ENCODE measurements around the gene CEP170B.
"Not testable (repeated sequence)": the region's sequence is repeated elsewhere in the genome, so short reads cannot be mapped to it uniquely, and the experiment has no call there.

CEP170B gene

GRCh38 chr14:104879201-104879982, 14.3 kb downstream of the CEP170B start:
- DNase-seq (ENCODE audit: low read depth in 2 of 2) = no peak

GRCh38 chr14:104879983-104880565, 15.0 kb downstream of the CEP170B start:
- DNase-seq (ENCODE audit: low read depth in 2 of 2) = no peak

DNA sequence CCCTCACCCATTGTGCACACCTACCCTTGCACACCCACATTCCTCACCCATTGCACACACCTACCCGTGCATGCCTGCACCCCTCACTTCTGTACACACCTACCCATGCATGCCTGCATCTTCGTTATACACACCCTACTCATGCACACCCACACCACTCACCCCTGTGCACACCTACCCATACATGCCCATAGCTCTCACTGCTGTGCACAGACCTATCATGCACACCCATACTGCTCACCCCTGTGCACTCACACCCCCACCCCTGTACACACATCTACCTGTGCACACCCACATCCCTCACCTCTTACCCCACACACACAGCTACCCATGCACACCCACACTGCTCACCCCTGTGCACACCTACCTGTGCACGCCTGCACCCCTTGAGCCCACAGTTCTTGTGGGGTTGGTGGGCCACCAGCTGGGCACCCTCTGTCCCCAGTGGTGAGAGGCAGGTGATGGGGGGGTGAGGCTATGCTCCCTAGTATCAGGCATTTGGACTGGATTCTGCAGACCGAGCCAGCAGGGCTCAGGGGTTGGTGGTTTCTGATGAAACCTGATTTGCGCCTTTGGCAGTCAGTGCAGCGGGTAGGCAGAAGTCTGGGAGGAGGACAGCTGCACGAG, 15.6 kb downstream of the CEP170B start:
- no peak for DNase-seq (ENCODE audit: low read depth in 2 of 2)

DNA sequence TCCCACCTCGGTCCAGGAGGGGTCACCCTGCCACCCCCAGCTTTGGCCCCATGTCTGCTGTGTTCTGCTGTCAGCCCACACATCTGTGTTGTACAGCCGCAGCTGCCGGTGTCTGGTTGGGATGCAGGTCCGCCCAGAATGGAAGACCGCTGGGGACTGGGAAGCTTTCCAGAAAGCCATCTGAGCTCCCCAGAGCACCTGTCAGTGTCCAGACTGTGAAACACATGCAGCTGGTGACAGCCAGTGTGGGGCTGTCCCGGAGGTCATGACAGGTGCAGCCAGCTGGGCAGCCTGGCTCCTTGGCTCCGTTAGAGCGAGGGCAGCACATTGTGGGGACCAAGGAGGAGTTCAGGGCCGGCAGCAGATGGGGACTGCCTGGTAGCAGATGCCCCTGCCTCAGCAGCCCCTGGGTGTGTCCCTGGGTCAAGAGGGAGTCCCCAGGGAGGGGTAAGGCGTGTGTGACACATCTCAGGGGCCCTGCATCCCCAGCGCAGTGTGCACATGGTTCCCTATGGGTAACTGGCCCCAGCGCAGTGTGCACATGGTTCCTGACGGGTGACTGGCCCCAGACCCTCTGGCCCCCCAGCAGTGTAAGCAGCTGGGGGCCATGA, 16.4 kb downstream of the CEP170B start:
- no peak for DNase-seq (ENCODE audit: low read depth in 2 of 2)

DNA sequence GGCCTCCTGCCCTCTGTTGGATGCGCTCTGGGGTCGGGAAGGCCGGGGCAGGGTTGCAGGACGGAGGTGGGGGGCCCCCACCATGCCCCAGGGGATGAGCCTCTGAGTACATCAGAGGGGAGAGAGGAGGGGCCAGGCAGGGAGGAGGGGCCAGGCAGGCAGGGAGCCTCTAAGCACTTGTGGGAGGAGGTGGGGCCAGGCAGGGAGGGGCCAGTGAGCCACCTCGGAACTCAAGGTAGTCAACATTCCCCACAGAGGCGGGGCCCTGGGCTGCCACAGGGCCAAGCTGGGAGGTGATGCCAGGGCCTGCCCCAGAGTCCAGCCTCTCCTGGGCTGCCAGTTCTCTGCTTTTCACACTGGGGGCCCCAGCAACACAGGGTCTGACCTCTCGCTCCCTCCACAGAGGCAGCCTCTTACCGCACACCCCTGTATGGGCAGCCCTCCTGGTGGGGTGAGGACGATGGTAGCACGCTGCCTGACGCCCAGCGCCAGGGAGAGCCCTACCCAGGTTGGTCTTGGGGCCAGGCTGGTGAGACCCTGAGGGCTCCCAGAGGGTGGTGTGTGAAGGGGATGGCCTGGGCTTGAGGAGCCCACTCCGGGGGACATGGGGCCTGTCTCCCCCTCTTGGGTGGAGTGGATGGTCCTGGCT, 17.4 kb downstream of the CEP170B start:
- no peak for DNase-seq (ENCODE audit: low read depth in 2 of 2)

DNA sequence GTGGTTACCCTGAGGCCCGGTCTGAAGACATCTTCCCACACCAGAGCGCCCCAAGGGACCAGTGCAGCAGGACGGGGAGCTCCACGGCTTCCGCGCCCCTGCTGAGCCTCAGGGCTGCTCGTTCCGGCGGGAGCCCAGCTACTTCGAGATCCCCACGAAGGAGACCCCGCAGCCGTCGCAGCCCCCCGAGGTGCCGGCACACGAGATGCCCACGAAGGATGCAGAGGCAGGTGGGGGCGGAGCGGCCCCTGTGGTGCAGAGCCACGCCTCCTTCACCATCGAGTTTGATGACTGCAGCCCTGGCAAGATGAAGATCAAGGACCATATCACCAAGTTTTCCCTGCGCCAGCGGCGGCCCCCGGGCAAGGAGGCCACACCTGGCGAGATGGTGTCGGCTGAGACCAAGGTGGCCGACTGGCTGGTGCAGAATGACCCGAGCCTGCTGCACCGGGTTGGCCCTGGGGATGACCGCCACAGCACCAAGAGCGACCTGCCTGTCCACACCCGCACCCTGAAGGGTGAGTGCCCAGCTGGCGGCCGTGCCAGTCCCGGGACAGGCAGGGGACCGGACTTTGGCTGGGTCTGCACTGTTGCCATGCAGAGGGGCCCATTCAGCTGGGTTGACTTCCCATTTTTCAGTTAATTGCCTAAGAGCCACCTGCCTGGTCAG, 18.1 kb downstream of the CEP170B start:
- DNase-seq (ENCODE audit: low read depth in 2 of 2) = no peak

DNA sequence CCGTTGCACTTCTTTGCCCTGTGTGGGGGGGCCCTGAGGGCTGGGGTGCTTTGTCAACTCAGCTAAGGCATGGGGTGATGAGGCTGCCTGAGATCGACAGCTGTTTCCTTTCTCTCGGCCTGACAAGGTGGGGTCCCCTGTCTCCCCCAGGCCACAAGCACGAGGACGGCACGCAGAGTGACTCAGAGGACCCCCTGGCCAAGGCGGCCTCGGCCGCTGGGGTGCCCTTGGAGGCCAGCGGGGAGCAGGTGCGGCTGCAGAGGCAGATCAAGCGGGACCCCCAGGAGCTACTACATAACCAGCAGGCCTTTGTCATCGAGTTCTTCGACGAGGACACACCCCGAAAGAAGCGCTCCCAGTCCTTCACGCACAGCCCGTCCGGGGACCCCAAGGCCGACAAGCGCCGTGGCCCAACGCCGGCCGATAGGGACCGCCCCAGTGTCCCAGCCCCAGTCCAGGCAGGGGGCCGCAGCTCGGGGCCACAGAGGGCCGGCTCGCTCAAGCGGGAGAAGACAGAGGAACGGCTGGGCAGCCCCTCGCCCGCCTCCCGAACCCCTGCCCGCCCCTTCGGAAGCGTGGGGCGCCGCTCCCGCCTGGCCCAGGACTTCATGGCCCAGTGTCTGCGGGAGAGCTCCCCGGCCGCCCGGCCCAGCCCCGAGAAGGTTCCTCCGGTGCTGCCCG, 18.8 kb downstream of the CEP170B start:
- no peak for DNase-seq (ENCODE audit: low read depth in 2 of 2)

DNA sequence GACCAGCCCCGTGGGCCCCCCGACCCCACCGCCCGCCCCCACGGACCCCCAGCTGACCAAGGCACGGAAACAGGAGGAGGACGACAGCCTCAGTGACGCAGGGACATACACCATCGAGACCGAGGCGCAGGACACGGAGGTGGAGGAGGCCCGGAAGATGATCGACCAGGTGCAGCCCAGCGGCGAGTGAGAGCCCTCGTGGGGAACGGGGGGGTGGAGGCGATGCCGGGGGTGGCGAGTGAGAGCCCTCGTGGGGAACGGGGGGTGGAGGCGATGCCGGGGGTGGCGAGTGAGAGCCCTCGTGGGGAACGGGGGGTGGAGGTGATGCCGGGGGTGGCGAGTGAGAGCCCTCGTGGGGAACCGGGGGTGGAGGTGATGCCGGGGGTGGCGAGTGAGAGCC, 19.3 kb downstream of the CEP170B start:
- not testable (repeated sequence) for DNase-seq (ENCODE audit: low read depth in 2 of 2)

GRCh38 chr14:104885031-104885972, 20.2 kb downstream of the CEP170B start:
- no peak for DNase-seq (ENCODE audit: low read depth in 2 of 2)

GRCh38 chr14:104885973-104886689, 21.1 kb downstream of the CEP170B start:
- no peak for DNase-seq (ENCODE audit: low read depth in 2 of 2)

- DNase-seq (ENCODE audit: low read depth in 2 of 2) = no peak
Observed at GRCh38 chr14:104886690-104887622, 21.9 kb downstream of the CEP170B start.

DNA sequence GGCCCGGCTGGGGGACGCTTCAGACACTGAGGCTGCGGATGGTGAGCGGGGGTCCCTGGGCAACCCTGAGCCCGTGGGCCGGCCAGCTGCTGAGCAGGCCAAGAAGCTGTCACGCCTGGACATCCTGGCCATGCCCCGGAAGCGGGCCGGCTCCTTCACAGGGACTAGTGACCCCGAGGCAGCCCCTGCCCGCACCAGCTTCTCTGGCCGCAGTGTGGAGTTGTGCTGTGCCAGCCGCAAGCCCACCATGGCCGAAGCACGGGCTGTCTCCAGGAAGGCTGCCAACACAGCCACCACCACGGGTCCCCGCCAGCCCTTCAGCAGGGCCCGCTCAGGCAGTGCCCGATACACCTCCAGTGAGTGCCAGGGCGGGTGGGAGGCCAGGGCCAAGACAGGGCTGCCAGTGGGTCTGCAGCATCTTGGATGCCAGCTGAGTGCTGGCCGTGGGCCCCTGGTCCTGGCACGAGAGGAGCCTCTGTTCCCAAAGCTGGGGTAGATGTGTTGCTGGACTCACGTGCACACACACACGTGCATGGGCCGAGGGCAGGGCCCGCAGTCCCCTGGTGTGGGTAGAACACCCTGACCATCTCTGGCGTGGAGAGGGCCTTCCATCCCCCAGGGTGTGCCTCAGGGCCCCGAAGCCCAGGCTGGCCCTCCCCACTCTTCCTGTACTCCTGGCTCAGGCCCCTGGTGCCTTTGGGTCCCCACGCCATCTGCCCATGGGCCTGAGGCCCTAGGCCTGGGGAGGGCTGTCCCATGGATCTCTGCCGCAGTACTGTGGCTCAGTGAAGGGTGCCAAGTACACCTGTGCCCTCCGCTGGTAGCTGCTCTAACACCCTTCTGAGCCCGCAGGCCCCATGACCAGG, 22.8 kb downstream of the CEP170B start:
- no peak for DNase-seq (ENCODE audit: low read depth in 2 of 2)

DNA sequence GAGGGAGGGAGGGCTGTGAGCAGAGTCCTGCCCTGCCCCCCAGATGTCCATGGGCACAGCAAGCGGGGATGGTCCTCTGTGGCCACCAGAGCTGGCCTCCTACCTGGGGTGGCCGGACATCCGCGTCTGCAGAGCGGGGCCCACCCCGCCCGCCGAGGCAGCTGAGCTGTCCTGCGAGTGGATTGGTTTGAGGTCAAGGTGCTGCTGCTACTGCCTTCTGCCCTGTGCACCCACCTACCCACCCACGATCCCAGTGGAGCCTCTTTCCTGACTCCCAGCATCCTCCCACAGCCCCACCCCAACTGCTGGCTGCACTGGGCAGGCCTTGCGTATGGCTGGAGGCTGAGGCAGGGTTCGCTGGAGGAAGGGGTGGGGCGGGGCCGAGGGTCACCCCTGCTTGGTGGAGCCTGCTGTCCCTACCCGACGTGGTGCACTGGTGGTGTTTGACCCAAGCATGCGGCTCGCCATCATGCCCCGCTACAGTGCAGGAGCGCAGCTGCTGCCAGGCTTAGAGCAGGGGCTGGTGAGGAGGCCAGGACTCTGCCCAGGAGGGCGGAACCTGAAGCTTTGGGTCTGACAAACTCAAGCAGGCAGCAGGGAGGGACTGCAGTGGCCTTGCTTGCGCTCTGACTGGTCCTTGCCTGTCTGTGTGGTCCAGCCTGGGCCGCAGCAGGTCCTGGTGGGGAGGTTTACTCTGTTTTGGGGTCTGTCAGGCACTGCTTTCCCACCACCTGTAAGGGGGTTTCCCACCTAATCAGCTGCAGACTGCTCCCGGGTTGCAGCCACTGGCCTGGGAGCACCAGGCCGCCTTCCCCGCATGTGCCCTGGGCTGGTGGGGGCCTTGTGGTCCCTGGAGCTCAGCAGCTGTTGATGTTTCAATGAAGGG, 23.7 kb downstream of the CEP170B start:
- no peak for DNase-seq (ENCODE audit: low read depth in 2 of 2)

DNA sequence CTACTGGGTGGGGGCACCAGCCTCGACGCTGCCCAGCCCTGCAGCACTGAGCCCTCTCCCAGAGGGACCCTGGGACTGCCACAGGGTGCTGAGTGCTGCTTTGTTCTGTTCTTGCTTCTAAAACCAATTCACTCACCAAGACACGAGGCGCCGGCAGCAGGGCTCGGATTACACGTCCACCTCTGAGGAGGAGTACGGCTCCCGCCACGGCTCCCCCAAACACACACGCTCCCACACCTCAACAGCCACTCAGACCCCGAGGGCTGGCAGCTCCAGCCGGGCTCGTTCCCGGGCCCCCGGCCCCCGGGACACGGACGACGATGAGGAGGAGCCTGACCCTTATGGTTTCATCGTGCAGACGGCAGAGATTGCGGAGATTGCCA, 24.3 kb downstream of the CEP170B start:
- DNase-seq (ENCODE audit: low read depth in 2 of 2) = no peak

- not testable (repeated sequence) for DNase-seq (ENCODE audit: low read depth in 2 of 2)
Observed at GRCh38 chr14:104890292-104890691, 25.2 kb downstream of the CEP170B start.

- DNase-seq (ENCODE audit: low read depth in 2 of 2) = no peak
Observed at GRCh38 chr14:104891121-104891551, 26.1 kb downstream of the CEP170B start.

Data from fibroblast of skin of left biceps (primary cell).